Hepatocyte (in vitro differentiated cells): ENCODE measurements around the gene SORL1-AS1.
A peak's percentile ranks its signal among the peaks of the same experiment; 100 is the strongest.

Experiments used
- DNase-seq: peaks from one replicate; pipeline ENCODE4 v3.0.0-alpha.2; 2016; ENCODE audit warnings: low spot score
- H2AFZ ChIP-seq: fragments of 200-600 bp; sonication (generic); 2 replicates; pipeline ENCODE4 v1.6.0; 2016; ENCODE audit warnings: antibody characterized with exemption, mild to moderate bottlenecking
- H3K27ac ChIP-seq: fragments of 200-600 bp; sonication (generic); 2 replicates; pipeline ENCODE4 v1.5.1; 2016; ENCODE audit warnings: mild to moderate bottlenecking
- H3K27me3 ChIP-seq: fragments of 200-600 bp; sonication (generic); 2 replicates; pipeline ENCODE4 v1.6.1; 2016
- H3K36me3 ChIP-seq: fragments of 200-600 bp; sonication (generic); replicated peaks from 2 replicates; pipeline ENCODE4 v1.5.1; 2016; ENCODE audit warnings: low read depth; ENCODE audit not compliant: insufficient read depth
- H3K4me1 ChIP-seq: fragments of 200-600 bp; sonication (generic); 2 replicates; pipeline ENCODE4 v1.5.1; 2016; ENCODE audit warnings: mild to moderate bottlenecking, moderate library complexity; ENCODE audit not compliant: insufficient read depth
- H3K4me2 ChIP-seq: fragments of 200-600 bp; sonication (generic); 2 replicates; pipeline ENCODE4 v1.6.0; 2016
- H3K4me3 ChIP-seq: fragments of 200-600 bp; sonication (generic); 2 replicates; pipeline ENCODE4 v1.5.1; 2016; ENCODE audit warnings: mild to moderate bottlenecking
- H3K79me2 ChIP-seq: fragments of 200-600 bp; sonication (generic); 2 replicates; pipeline ENCODE4 v1.6.0; 2017; ENCODE audit warnings: mild to moderate bottlenecking
- H3K9me2 ChIP-seq: fragments of 200-600 bp; sonication (generic); replicated peaks from 2 replicates; pipeline ENCODE4 v1.6.0; 2017; ENCODE audit warnings: mild to moderate bottlenecking; ENCODE audit not compliant: insufficient read depth
- H3K9me3 ChIP-seq: fragments of 200-600 bp; sonication (generic); 2 replicates; pipeline ENCODE4 v1.5.1; 2016; ENCODE audit warnings: low read depth, mild to moderate bottlenecking
- H4K20me1 ChIP-seq: fragments of 200-600 bp; sonication (generic); 2 replicates; pipeline ENCODE4 v1.6.0; 2016; ENCODE audit warnings: mild to moderate bottlenecking; ENCODE audit not compliant: insufficient read depth, poor library complexity, severe bottlenecking
- EZH2 ChIP-seq: fragments of 200-600 bp; sonication (generic); IDR thresholded peaks from 2 replicates; pipeline ENCODE4 v1.6.1; 2016; ENCODE audit warnings: antibody characterized with exemption, mild to moderate bottlenecking, borderline replicate concordance
- EZH2phosphoT487 ChIP-seq: fragments of 200-600 bp; sonication (generic); IDR thresholded peaks from one replicate; pipeline ENCODE4 v1.6.1; 2018; ENCODE audit warnings: antibody characterized with exemption, mild to moderate bottlenecking, low read depth, moderate library complexity; ENCODE audit not compliant: unreplicated experiment, severe bottlenecking
- WGBS: methylation state at CpG from one replicate; pipeline ENCODE4 v1.1.6; 2016; ENCODE audit warnings: low lambda C conversion rate; ENCODE audit errors: missing lambda C conversion rate; 5-methylcytosine and 5-hydroxymethylcytosine counted together
- TF ChIP-seq, protein P1 (sequence below): fragments of 200-600 bp; sonication (generic); IDR thresholded peaks from 2 replicates; pipeline ENCODE4 v1.5.1; 2016; ENCODE audit warnings: antibody characterized with exemption, mild to moderate bottlenecking; ENCODE audit not compliant: poor library complexity

Gene SORL1-AS1

DNA sequence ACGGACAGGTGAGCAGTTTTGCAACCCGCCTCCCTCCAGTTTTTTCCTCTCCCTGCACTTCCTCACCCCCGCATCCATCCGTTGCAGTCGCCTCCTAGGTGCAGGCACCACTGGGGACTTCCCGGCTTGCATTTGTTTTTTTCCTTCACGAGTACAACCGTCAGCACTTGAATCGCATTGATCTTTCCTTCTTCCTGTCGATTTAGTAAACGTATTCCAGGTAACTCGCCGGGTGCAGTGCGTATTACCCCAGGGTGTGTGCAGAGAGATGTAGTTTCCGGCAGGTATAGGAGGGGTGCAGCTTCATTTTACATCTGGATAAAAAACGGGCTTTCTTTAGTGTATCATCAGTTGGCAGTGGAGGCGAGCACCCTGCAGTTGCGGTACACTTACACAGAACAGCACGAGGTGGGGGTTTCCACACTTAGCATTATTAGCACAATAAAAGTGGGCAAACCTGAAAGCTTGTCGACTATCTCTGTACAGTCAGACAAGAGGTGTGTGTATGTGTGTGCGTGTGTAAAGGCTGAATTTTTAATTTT, at the start of gene SORL1-AS1:
Gene SORL1-AS1 (minus strand): TSS at position 359 of the 542 bp plus-strand sequence.
- H3K4me2 ChIP-seq = peak within 1 kb of the TSS; percentile 89
- peak; percentile 50 for DNase-seq
- H2AFZ ChIP-seq = peak within 1 kb of the TSS; percentile 82
- H3K9me2 ChIP-seq = no peaks in the 10 kb centered on the region
- no peaks in the 10 kb centered on the region for H4K20me1 ChIP-seq
- no peaks in the 10 kb centered on the region for H3K36me3 ChIP-seq
- no peaks in the 10 kb centered on the region for H3K9me3 ChIP-seq
- H3K27ac ChIP-seq = peak within 1 kb of the TSS; percentile 92
- 2% methylated on average over 20 of the region's 21 CpGs for WGBS
- no peaks in the 10 kb centered on the region for H3K27me3 ChIP-seq
- no peaks in the 10 kb centered on the region for H3K4me1 ChIP-seq
- H3K79me2 ChIP-seq = peaks cover 46% of the 10 kb centered on the region
- peak within 1 kb of the TSS; percentile 92 for H3K4me3 ChIP-seq
- no peak for TF ChIP-seq EZH2
- no peak for TF ChIP-seq EZH2phosphoT487
- TF ChIP-seq, protein P1, sequence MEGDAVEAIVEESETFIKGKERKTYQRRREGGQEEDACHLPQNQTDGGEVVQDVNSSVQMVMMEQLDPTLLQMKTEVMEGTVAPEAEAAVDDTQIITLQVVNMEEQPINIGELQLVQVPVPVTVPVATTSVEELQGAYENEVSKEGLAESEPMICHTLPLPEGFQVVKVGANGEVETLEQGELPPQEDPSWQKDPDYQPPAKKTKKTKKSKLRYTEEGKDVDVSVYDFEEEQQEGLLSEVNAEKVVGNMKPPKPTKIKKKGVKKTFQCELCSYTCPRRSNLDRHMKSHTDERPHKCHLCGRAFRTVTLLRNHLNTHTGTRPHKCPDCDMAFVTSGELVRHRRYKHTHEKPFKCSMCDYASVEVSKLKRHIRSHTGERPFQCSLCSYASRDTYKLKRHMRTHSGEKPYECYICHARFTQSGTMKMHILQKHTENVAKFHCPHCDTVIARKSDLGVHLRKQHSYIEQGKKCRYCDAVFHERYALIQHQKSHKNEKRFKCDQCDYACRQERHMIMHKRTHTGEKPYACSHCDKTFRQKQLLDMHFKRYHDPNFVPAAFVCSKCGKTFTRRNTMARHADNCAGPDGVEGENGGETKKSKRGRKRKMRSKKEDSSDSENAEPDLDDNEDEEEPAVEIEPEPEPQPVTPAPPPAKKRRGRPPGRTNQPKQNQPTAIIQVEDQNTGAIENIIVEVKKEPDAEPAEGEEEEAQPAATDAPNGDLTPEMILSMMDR = no peak

DNA sequence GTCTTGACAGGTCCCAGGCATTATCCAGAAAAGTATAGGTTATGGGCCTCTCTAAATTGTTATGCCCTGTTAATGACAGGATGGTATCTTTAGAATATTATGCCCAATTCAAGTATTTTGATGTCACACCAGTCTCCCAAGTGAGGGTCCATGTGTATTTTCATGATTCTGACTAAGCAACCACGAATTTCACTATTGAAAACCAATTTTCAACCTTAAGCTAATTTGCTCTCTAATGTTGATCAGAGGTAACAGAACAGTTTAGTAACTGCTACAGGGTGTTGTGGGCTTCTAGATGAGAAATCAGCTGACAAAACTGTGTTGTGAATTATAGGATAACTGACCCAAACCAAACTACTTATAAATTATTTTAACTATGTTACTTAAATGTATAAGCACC, 48.0 kb upstream of the SORL1-AS1 start:
- Histone ChIP-seq H3K9me3 (no peaks in the 10 kb centered on the region), H3K27ac (no peak overlapping the region), H2AFZ (no peak overlapping the region), H3K4me3 (no peak overlapping the region), H3K27me3 (no peaks in the 10 kb centered on the region), H3K36me3 (no peaks in the 10 kb centered on the region), H3K79me2 (no peaks in the 10 kb centered on the region), H3K4me2 (no peak overlapping the region), H3K4me1 (no peaks in the 10 kb centered on the region), H4K20me1 (no peaks in the 10 kb centered on the region), H3K9me2 (no peaks in the 10 kb centered on the region)
- TF ChIP-seq EZH2phosphoT487 (no peak), EZH2 (no peak)
- TF ChIP-seq, protein P1 = no peak
- no peak for DNase-seq
- WGBS = 86% methylated on average over 1 of the region's 1 CpG

DNA sequence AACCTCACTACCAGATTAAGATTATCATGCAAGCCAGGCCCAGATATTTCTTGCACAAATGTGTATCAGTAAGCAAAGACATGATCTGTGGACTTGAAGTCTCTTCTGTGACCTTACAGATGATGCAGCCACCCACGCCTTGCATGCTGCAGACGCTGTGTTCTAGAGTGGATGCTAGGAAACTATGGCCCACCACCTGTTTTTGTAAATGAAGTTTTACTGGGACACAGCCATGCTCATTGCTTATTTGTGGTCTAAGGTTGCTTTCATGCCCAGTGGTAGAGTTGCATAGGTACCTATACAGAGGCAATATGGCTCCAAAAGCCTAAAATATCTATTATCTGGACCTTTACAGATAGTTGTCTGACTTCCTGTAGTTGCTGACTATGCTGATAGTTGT, 47.5 kb upstream of the SORL1-AS1 start:
- no peak overlapping the region for H3K4me3 ChIP-seq
- no peaks in the 10 kb centered on the region for H3K4me1 ChIP-seq
- H3K9me2 ChIP-seq = no peaks in the 10 kb centered on the region
- no peak for DNase-seq
- 83% methylated on average over 2 of the region's 2 CpGs for WGBS
- H3K36me3 ChIP-seq = no peaks in the 10 kb centered on the region
- H3K27me3 ChIP-seq = no peaks in the 10 kb centered on the region
- TF ChIP-seq, protein P1 = no peak
- H2AFZ ChIP-seq = no peak overlapping the region
- H3K79me2 ChIP-seq = no peaks in the 10 kb centered on the region
- H4K20me1 ChIP-seq = no peaks in the 10 kb centered on the region
- H3K4me2 ChIP-seq = no peak overlapping the region
- H3K27ac ChIP-seq = no peak overlapping the region
- H3K9me3 ChIP-seq = no peaks in the 10 kb centered on the region

DNA sequence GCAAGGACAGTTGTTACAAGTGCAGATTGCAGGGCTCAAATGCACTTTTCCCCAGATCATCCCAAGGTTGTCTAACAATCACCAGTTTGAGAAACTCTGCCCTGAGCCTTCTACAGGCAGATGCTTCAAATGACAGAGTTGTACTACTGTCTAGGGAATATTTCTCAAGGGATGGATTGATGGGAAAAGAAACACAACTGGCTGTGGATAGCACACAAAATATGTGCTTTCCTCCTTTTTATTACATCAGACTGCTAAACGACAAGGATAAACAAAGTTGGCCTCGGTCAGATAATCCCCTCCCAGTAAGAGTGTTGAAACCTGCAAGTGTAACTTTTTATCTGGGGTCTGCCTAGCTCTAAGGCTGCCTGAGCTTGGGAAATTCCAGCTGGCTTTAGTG, 46.6 kb upstream of the SORL1-AS1 start:
- Histone ChIP-seq H3K79me2 (no peaks in the 10 kb centered on the region), H3K36me3 (no peaks in the 10 kb centered on the region), H3K27me3 (no peaks in the 10 kb centered on the region), H3K9me3 (no peaks in the 10 kb centered on the region), H3K4me3 (no peak overlapping the region), H3K4me1 (no peaks in the 10 kb centered on the region), H3K27ac (no peak overlapping the region), H3K9me2 (no peaks in the 10 kb centered on the region), H2AFZ (no peak overlapping the region), H4K20me1 (no peaks in the 10 kb centered on the region), H3K4me2 (no peak overlapping the region)
- DNase-seq = no peak
- 23% methylated on average over 2 of the region's 2 CpGs for WGBS
- TF ChIP-seq EZH2phosphoT487 (no peak), EZH2 (no peak)
